Measurements from ENCODE around the gene TNFSF4.

DNA sequence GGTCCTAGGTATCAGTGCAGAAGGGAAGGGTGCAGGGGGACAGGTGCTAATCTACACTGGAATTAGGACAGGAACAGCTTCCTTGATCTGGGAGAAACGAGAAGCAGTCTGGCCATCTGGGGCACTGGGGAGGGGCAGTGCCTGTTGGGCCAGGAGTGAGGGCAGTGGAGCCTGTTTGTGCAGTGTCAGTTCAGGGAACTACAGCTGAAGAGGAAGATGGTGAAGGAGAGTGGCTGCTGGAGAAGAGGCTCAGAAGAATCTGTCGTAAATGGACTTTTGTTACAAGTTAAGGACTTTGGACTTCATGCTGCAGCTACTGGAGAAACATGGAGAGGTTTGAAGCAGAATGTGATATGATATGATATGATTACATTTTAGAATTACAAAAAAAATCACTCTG is 3.2 kb upstream of the TNFSF4 start:
- no peak for TF ChIP-seq CTCF (IDR thresholded peaks at IDR 0.05)
- no peak for TF ChIP-seq POLR2A (IDR thresholded peaks at IDR 0.05)
